HG03095 (cell line): ENCODE data around the gene ERGIC1.

Experiments
- ATAC-seq: cut with Tn5 transposase; IDR thresholded peaks from one replicate; pipeline ENCODE4 v1.9.1; 2021; ENCODE audit warnings: moderate library complexity; ENCODE audit not compliant: unreplicated experiment

The ERGIC1 gene

GRCh38 chr5:172827841-172828240, 6.2 kb upstream of the ERGIC1 start:
- ATAC-seq: no peak

- no peak for ATAC-seq
Measured at GRCh38 chr5:172828911-172829431, 5.1 kb upstream of the ERGIC1 start.

- ATAC-seq: no peak
Measured at GRCh38 chr5:172830275-172830799, 3.7 kb upstream of the ERGIC1 start.

- no peak for ATAC-seq
Measured at GRCh38 chr5:172830876-172831662, 3.0 kb upstream of the ERGIC1 start.

GRCh38 chr5:172832383-172833315, 1.4 kb upstream of the ERGIC1 start:
- ATAC-seq: no peak

GRCh38 chr5:172833372-172833685, 722 bp upstream of the ERGIC1 start:
- ATAC-seq: no peak

- ATAC-seq: peak; percentile 16
Measured at GRCh38 chr5:172834415-172835289, 601 bp downstream of the ERGIC1 start.

GRCh38 chr5:172835290-172835993, 1.4 kb downstream of the ERGIC1 start:
- ATAC-seq: peak; percentile 26

GRCh38 chr5:172835994-172836356, 1.9 kb downstream of the ERGIC1 start:
- ATAC-seq: no peak

- peak; percentile 57 for ATAC-seq
Measured at GRCh38 chr5:172837640-172838039, 3.6 kb downstream of the ERGIC1 start.

GRCh38 chr5:172838151-172838875, 4.3 kb downstream of the ERGIC1 start:
- no peak for ATAC-seq

- ATAC-seq: no peak
Measured at GRCh38 chr5:172839669-172840431, 5.8 kb downstream of the ERGIC1 start.

- no peak for ATAC-seq
Measured at GRCh38 chr5:172840432-172841154, 6.5 kb downstream of the ERGIC1 start.

- no peak for ATAC-seq
Measured at GRCh38 chr5:172841256-172841655, 7.2 kb downstream of the ERGIC1 start.

GRCh38 chr5:172843825-172844576, 9.9 kb downstream of the ERGIC1 start:
- ATAC-seq: no peak

- no peak for ATAC-seq
Measured at GRCh38 chr5:172844577-172844838, 10.5 kb downstream of the ERGIC1 start.

- no peak for ATAC-seq
Measured at GRCh38 chr5:172845154-172845553, 11.1 kb downstream of the ERGIC1 start.

- no peak for ATAC-seq
Measured at GRCh38 chr5:172845576-172845975, 11.5 kb downstream of the ERGIC1 start.
